ENCODE measurements around the gene SLC9A9.

The SLC9A9 gene

GRCh38 chr3:143483214-143483613, 365.1 kb downstream of the SLC9A9 start:
- TF ChIP-seq, protein P1, sequence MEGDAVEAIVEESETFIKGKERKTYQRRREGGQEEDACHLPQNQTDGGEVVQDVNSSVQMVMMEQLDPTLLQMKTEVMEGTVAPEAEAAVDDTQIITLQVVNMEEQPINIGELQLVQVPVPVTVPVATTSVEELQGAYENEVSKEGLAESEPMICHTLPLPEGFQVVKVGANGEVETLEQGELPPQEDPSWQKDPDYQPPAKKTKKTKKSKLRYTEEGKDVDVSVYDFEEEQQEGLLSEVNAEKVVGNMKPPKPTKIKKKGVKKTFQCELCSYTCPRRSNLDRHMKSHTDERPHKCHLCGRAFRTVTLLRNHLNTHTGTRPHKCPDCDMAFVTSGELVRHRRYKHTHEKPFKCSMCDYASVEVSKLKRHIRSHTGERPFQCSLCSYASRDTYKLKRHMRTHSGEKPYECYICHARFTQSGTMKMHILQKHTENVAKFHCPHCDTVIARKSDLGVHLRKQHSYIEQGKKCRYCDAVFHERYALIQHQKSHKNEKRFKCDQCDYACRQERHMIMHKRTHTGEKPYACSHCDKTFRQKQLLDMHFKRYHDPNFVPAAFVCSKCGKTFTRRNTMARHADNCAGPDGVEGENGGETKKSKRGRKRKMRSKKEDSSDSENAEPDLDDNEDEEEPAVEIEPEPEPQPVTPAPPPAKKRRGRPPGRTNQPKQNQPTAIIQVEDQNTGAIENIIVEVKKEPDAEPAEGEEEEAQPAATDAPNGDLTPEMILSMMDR (IDR thresholded peaks at IDR 0.05; ENCODE audit: control extremely low read depth, extremely low read depth, low read depth, missing control alignments): no peak
- ChIA-PET POLR2A (no interaction called here), CTCF (interaction anchor here (0.9 to 2.6 kb wide), 7 partner anchors 8 to 241 kb away, joined by 3 to 11 read pairs (median 6); no protein-coding TSS in a partner anchor)
- no peak for DNase-seq (ENCODE audit: extremely low spot score)

DNA sequence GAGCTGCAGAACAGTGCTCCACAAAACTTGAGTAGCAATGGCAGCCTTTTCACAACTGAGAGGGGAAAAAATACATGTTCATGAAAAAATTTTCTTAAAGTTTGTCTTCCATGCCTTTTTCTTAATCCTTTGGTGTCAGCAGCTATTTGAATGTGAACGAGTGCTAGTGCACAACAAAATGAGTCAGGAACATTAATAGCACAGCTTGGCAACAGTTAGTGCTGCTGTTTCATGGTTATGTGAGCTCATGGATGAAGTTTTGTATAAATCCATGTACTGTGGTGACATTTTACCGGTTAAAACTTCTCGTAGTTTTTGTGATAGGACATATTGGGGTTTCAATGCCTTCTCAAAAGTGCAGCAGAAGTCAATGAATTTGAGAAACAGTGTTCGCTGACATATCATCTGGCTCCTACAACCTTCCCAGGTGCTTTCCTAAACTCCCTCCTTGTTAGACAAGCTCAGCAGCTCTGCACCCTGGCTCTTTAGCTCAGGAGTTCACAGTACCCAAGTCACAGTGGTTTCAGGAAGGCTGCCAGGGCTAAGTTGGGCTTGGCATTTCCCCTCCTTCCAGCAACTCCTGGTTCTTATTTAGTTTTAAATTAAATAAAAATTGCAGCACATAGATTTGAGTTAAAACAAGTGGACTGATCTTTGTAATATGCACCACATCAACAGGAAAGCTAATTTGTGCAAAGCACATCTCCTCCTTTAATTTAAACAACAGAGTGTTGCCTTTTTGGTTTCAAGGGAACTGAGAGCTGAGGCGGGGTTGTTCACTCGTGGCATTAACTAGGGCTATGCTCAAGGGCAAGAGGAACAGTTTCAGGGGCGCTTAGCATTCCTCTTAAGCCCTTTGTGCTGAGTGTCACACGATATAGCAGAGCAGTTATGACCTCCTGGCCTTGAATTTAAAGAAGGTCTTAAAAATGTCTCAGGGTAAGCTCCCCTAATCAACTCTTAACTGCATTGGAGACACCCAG, 365.9 kb downstream of the SLC9A9 start:
- ChIA-PET POLR2A (no interaction called here), CTCF (interaction anchor here (0.7 to 2.6 kb wide), 9 partner anchors 9 to 240 kb away, joined by 3 to 11 read pairs (median 4); no protein-coding TSS in a partner anchor)
- DNase-seq (ENCODE audit: extremely low spot score): no peak
- TF ChIP-seq, protein P1 (IDR thresholded peaks at IDR 0.05; ENCODE audit: control extremely low read depth, extremely low read depth, low read depth, missing control alignments): no peak

- TF ChIP-seq, protein P1 (IDR thresholded peaks at IDR 0.05; ENCODE audit: control extremely low read depth, extremely low read depth, low read depth, missing control alignments): no peak
- ChIA-PET POLR2A (interaction anchor here (1.0 kb wide), 1 partner anchor 125 kb away, joined by 3 read pairs; no protein-coding TSS in a partner anchor), CTCF (interaction anchor here (0.8 to 2.3 kb wide), 6 partner anchors 8 to 195 kb away, joined by 3 to 7 read pairs (median 6); no protein-coding TSS in a partner anchor)
- no peak for DNase-seq (ENCODE audit: extremely low spot score)
Measured at GRCh38 chr3:143480344-143480743, 367.9 kb downstream of the SLC9A9 start.

DNA sequence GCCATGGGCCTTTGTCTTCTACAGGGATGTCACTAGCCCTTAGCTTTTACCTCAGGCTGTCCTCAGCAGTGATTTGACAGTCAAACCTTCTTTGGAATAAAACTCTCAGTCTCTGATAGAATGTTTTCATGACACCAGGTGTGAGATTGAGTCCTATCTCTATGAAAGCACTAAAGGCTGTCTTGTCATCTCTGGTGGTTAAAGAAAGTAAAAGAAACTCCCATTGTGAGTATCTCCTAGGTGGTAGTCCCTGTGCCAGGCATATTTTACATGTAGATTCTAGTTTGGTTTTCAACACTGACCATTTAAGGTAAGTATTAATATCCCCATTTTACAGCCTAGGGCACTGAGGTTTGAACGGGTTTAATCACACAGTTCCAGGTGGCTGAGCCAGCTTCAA, 368.5 kb downstream of the SLC9A9 start:
- ChIA-PET POLR2A (interaction anchor here (1.0 kb wide), 1 partner anchor 126 kb away, joined by 3 read pairs; no protein-coding TSS in a partner anchor), CTCF (interaction anchor here (1.3 to 2.3 kb wide), 5 partner anchors 10 to 195 kb away, joined by 3 to 7 read pairs (median 6); no protein-coding TSS in a partner anchor)
- TF ChIP-seq, protein P1 (IDR thresholded peaks at IDR 0.05; ENCODE audit: control extremely low read depth, extremely low read depth, low read depth, missing control alignments): no peak
- no peak for DNase-seq (ENCODE audit: extremely low spot score)

DNA sequence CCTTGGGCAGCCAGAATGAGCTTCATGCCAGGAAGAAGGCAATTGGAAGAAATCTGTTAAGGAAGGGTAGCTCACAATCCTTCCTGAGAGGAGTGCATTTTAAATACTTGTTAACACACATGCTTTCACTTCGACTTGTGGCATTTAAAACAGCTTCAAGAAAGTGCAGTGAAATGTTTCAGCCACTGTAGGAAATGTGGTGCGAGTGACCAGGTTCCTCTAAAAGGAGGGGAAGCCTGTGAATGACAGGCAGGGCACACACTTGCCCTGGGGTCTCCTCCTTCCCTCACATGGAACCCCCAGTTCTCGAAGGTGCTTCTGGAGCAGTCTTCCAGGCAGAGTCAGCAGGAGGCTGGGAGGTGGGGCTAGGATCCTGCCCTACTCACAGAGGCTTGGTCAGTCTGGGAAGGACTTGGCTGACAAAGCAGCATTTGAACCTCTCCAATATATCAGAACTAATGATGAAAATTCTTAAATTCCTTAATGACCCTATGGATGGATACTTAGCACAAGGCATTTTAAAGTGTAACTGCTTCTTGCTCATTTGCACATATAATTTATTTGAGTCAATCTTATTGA, 370.1 kb downstream of the SLC9A9 start:
- no peak for DNase-seq (ENCODE audit: extremely low spot score)
- TF ChIP-seq, protein P1 (IDR thresholded peaks at IDR 0.05; ENCODE audit: control extremely low read depth, extremely low read depth, low read depth, missing control alignments): no peak
- ChIA-PET CTCF (interaction anchor here (1.0 to 1.3 kb wide), 3 partner anchors 19 to 44 kb away, joined by 3 to 5 read pairs (median 3); no protein-coding TSS in a partner anchor), POLR2A (no interaction called here)

DNA sequence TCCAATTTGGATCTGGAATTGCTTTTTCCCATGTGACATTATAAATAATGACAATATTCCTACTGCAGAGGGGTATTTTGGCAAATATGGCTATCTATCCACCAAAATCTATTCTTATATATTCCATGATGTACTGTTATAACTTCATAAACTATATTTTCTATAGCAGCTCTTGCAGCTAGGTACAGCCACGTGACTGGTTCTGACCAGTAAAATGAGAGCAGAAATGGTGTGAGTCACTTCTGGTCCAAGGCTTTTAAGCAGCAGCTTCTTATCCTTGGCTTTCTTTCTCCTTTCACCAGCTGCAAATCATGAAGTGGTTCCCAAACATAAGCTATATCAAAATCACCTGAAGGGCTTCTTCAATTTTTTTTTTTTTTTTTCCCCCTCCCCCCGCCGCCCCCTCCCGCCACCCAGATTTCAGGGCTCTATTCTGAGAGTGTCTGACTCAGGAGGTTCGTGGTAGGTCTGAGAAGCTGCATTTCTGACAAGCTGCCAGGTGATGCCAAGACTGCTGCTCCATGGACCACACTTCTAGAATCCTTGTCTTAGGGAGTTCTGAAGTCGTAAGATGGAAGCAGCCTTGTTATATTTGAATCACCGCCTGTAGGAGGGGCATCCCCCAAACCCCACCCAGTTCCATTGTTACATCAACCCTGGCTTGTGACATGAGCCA, 371.2 kb downstream of the SLC9A9 start:
- CTCF ChIA-PET: interaction anchor here (1.0 to 1.3 kb wide), 3 partner anchors 11 to 43 kb away, joined by 3 to 5 read pairs (median 3); no protein-coding TSS in a partner anchor
- DNase-seq (ENCODE audit: extremely low spot score): no peak
- POLR2A ChIA-PET: no interaction called here
- TF ChIP-seq, protein P1 (IDR thresholded peaks at IDR 0.05; ENCODE audit: control extremely low read depth, extremely low read depth, low read depth, missing control alignments): no peak
